Heart left ventricle (tissue), 16 donors: ENCODE measurements around the gene MIDN. TPM values are rescaled to one million over a fixed set of nuclear protein-coding genes. Genes with fewer than 3 reads are reported as not detected.

ENCODE experiments used
- ATAC-seq, 4 donors: fragments of 200-7000 bp; cut with Tn5 transposase; one replicate each; pipeline ENCODE4 v1.9.1; 2020 to 2022; ENCODE audit warnings: moderate library complexity in 4 of 4, mild to moderate bottlenecking in 3 of 4, moderate number of reproducible peaks in 1 of 4
- DNase-seq, 5 donors: peaks; one replicate each; pipeline ENCODE4 v3.0.0-alpha.2; 2020
- H3K27ac ChIP-seq, 12 donors: fragments of 200-600 bp; sonication (generic) in 4 of 12; one replicate each; pipeline versions ENCODE4 v1.5.0 to v1.8.0; 2016 to 2022; ENCODE audit warnings: mild to moderate bottlenecking in 2 of 12
- H3K27me3 ChIP-seq, 9 donors: fragments of 200-600 bp; sonication (generic) in 2 of 9; one replicate each; pipeline versions ENCODE4 v1.5.1 to v1.8.0; 2016 to 2022; ENCODE audit warnings: mild to moderate bottlenecking in 3 of 9
- H3K36me3 ChIP-seq, 9 donors: fragments of 200-600 bp; sonication (generic) in 2 of 9; one replicate each; pipeline versions ENCODE4 v1.5.0 to v1.8.0; 2018 to 2022; ENCODE audit warnings: mild to moderate bottlenecking in 2 of 9
- H3K4me1 ChIP-seq, 12 donors: fragments of 200-600 bp; sonication (generic) in 4 of 12; one replicate each; pipeline versions ENCODE4 v1.5.0 to v1.8.0; 2016 to 2022; ENCODE audit warnings: mild to moderate bottlenecking in 3 of 12
- H3K4me3 ChIP-seq, 12 donors: fragments of 200-600 bp; sonication (generic) in 4 of 12; one replicate each; pipeline versions ENCODE4 v1.5.0 to v1.8.0; 2017 to 2022; ENCODE audit warnings: mild to moderate bottlenecking in 9 of 12, moderate library complexity in 4 of 12
- H3K9me3 ChIP-seq, 12 donors: fragments of 200-600 bp; sonication (generic) in 4 of 12; one replicate each; pipeline versions ENCODE4 v1.5.0 to v1.8.0; 2016 to 2022; ENCODE audit warnings: mild to moderate bottlenecking in 1 of 12
- POLR2A ChIP-seq, 2 donors: fragments of 450-650 bp; IDR thresholded peaks; one replicate each; pipeline ENCODE4 v1.6.1; 2017; ENCODE audit warnings: antibody characterized with exemption in 2 of 2, mild to moderate bottlenecking in 2 of 2, moderate library complexity in 2 of 2
- WGBS, 4 donors: extraction: QIAGEN DNeasy Blood & Tissue Kit in 2 of 4; methylation state at CpG; one replicate each; pipeline versions ENCODE4 v1.1.5 to v1.1.7; 2013 to 2018; 5-methylcytosine and 5-hydroxymethylcytosine counted together
- intact Hi-C, 10 donors: fragments of 100-400 bp; cut with DNase I; formaldehyde crosslinking; loops; one replicate each; pipeline versions ENCODE4 v1.11.1 to v1.14.2; 2022
- polyA plus RNA-seq, 2 donors: library from polyadenylated mRNA; stranded (reverse); fragments of 200-250 nt; gene quantifications; one replicate each; pipeline ENCODE4 v1.2.3, GENCODE V29; 2013
- total RNA-seq, 9 donors: library from RNA; depleted of rRNA in 2 of 9; stranded (reverse); fragments of >200 nt in 2 of 9; fragmentation: NEBNext Ultra II Directional in 3 of 9; extraction: Animal tissue kit (Norgen Biotek cat#: 25700) in 3 of 9; gene quantifications; one replicate each; pipeline versions ENCODE4 v1.1.0 to v1.2.4, GENCODE V29; 2016 to 2023
- TF ChIP-seq, protein P1 (sequence below), 12 donors: fragments of 200-600 bp; sonication (generic) in 4 of 12; IDR thresholded peaks; one replicate each; pipeline versions ENCODE4 v1.5.0 to v1.8.0; 2018 to 2022; ENCODE audit warnings: antibody characterized with exemption in 12 of 12, mild to moderate bottlenecking in 5 of 12
- donor health status: ischemic (EF 13 %, LVEDD 7.1; RV severe dilation, severe dysfunction).
- donor health status: healthy with polysubstance abuse.
- donor health status: DM: no; HTN: yes; CAD: no.
- donor health status: DM: no; HTN: no; CAD: no.
- donor health status: ischemic (EF 25% LVEDD 6.9; RV normal size, moderate dysfunction).
- donor health status: ischemic (EF 25% LVEDD 5.7; RV mildly dilated, moderate dysfunction).
- donor health status: healthy.
- donor health status: DM: yes; HTN: yes; CAD: no.
- donor health status: ischemic (EF 35%, LVEDD 5.7; RV mildly dilated, moderate dysfunction).
- donor health status: nonischemic (EF 11% LVEDD 7.7; RV severe dilation, severe dysfunction).
- donor health status: DM: yes; HTN: yes; CAD: no.
- donor health status: PGD.
- donor health status: ischemic (EF 29% LVEDD 5.4; RV normal size, mild dysfunction).
- donor health status: nonischemic (EF 23%, LVEDD 6.1; RV moderate dilation, normal function).

MIDN gene
- total and polyA plus RNA-seq, 11 donors: 25.8 to 115 (median 50.7) TPM

DNA sequence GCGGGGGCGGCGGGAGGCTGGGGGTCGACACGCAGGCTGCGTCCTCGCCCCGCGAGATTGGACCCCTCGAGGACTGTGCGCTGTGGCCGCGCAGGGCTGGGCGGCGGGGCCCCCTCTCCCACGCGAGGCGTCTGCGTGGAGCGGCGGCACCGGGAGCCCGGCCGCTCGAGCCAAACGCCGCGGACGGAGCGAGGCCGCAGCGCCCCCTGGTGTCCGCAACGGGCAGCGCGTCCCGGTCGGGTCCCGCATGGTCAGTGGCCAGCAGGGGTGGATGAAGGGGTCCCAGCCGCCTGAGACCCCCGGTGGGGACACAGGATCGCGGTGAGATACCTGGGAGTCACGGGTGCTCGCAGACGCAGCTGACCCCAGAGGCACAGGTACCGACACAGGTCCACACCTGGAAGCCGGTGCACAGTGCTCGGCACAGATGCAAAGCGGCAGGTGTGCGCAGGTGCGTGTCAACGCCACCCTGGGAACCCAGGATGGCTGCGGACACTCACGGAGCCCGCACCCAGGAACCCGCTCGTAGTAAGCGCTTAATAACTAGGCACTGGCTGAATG, 18.6 kb downstream of the MIDN start:
- Histone ChIP-seq H3K9me3 (no peaks in the 10 kb centered on the region), H3K27me3 (no peaks in the 10 kb centered on the region), H3K4me3 (peak overlapping the region; percentile 2 to 66 (median 56)), H3K36me3 (peaks cover 0 to 22% (median 18%) of the 10 kb centered on the region in 9 donors), H3K27ac (peak overlapping the region; percentile 43 to 96 (median 92)), H3K4me1 (peaks cover 12 to 76% (median 69%) of the 10 kb centered on the region in 12 donors)
- intact Hi-C loops: loop anchor here in 9 of 10 donors (1.0 to 2.0 kb wide), 3 partner anchors 18 to 23 kb away; no protein-coding TSS in a partner anchor
- 0 to 2% (median 0%) methylated on average over 4 to 59 of the region's 59 CpGs for WGBS, 4 donors
- peak in 2 of 4 donors; percentile 7 to 21 for ATAC-seq
- TF ChIP-seq POLR2A (IDR thresholded peaks at IDR 0.05): peak in 1 of 2 donors; percentile 21
- TF ChIP-seq, protein P1, sequence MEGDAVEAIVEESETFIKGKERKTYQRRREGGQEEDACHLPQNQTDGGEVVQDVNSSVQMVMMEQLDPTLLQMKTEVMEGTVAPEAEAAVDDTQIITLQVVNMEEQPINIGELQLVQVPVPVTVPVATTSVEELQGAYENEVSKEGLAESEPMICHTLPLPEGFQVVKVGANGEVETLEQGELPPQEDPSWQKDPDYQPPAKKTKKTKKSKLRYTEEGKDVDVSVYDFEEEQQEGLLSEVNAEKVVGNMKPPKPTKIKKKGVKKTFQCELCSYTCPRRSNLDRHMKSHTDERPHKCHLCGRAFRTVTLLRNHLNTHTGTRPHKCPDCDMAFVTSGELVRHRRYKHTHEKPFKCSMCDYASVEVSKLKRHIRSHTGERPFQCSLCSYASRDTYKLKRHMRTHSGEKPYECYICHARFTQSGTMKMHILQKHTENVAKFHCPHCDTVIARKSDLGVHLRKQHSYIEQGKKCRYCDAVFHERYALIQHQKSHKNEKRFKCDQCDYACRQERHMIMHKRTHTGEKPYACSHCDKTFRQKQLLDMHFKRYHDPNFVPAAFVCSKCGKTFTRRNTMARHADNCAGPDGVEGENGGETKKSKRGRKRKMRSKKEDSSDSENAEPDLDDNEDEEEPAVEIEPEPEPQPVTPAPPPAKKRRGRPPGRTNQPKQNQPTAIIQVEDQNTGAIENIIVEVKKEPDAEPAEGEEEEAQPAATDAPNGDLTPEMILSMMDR (IDR thresholded peaks at IDR 0.05): peak; percentile 88 to 99 (median 96)
- peak; percentile 70 to 90 (median 80) for DNase-seq

DNA sequence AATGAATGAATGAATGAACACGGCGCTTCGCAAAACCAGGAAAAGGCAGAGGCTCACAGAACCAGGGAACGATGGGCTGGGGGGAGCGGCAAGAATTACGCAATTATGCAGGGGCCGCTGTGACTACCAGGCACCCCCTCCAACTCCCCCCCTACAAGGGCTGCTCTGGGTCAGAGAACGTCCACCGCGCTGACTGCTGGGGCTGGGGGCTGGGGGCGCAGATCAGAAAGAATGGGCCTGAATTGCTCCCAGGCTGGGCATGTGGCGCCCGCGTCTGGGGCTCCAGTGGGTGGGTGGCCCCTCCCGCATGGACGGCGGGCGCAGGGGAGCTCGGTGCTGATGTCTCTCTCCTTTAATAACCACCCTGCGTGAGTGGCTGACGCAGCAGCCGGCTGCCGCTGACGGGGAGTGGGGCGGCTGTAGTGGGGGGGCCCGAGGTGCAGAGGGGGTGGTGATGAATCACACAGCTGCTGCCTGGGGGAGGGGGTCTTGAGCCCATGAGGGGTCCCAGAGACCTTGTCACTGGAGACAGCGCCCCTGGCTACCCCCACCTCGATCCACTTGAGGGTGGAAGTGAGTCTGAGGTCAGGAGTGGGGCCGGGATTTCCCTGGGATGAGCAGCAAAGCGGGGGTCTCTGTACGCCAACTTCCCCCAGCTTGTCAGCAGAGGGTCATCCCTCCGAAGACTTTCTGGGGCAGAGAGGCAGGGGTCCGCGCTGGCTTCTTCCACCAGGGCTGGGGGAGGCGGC, 19.3 kb downstream of the MIDN start:
- intact Hi-C loops: loop anchor here in 9 of 10 donors (1.0 to 2.0 kb wide), 2 partner anchors 23 kb away; no protein-coding TSS in a partner anchor
- Histone ChIP-seq H3K36me3 (peaks cover 0 to 28% (median 24%) of the 10 kb centered on the region in 9 donors), H3K27me3 (no peaks in the 10 kb centered on the region), H3K4me3 (peak overlapping the region in 7 of 12 donors; percentile 52 to 66 (median 57)), H3K27ac (peak overlapping the region in 6 of 12 donors; percentile 92 to 100 (median 98)), H3K4me1 (peaks cover 9 to 76% (median 69%) of the 10 kb centered on the region in 12 donors), H3K9me3 (no peaks in the 10 kb centered on the region)
- no peak for ATAC-seq
- no peak for TF ChIP-seq POLR2A (IDR thresholded peaks at IDR 0.05)
- TF ChIP-seq, protein P1 (IDR thresholded peaks at IDR 0.05): no peak
- WGBS, 4 donors: 31 to 51% (median 33%) methylated on average over 17 to 35 of the region's 35 CpGs
- DNase-seq: peak in 3 of 5 donors; percentile 42 to 69 (median 49)

DNA sequence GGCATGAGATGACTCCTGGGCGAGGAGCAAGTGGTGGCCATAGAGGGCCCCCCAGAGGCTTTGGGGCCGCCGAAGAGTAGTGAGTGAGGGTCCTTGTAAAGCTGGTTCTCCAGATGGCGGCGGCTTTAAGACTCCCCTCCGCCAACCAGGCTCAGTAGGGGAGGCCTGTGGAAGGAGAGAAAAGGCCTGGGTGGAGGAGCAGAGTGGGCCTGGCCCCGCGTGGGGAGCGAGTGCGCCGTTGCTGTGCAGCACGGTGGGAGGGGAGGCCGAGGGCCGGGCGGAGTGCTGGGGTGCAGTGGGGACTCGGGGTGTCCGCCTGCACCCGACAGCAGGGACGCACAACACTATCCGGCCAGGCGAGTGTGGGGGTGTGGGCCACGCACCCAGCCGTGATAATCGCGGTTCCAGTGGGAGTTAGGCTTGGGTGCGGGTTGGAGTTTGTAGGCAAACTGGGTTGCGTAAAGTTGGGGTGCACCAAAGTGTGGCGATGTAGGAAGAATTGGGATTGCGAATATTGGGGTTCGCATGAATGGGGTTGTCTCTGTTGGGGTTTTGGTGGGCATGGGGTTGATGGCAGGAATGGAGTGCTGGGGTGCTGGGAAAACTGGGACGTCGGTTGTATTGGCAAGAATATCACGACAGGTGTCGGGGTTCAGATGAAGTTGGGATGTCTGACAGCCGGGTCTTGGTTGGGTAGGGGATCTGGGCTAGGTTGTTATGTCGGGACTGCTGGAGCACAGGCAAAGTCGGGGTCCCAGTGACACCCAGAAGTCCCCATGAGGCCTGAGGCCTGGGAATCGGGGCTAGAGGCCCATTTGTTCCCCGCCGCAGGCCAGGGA, 20.1 kb downstream of the MIDN start:
- no peaks in the 10 kb centered on the region for H3K9me3 ChIP-seq
- 49 to 57% (median 51%) methylated on average over 37 to 40 of the region's 40 CpGs for WGBS, 4 donors
- H3K27me3 ChIP-seq: no peaks in the 10 kb centered on the region
- peaks cover 9 to 80% (median 75%) of the 10 kb centered on the region in 12 donors for H3K4me1 ChIP-seq
- ATAC-seq: no peak
- H3K4me3 ChIP-seq: peak overlapping the region in 9 of 12 donors; percentile 17 to 92 (median 72)
- H3K27ac ChIP-seq: peak overlapping the region in 11 of 12 donors; percentile 73 to 100 (median 98)
- TF ChIP-seq, protein P1 (IDR thresholded peaks at IDR 0.05): no peak
- no peak for TF ChIP-seq POLR2A (IDR thresholded peaks at IDR 0.05)
- peak in 2 of 5 donors; percentile 37 to 46 for DNase-seq
- peaks cover 2 to 36% (median 32%) of the 10 kb centered on the region in 9 donors for H3K36me3 ChIP-seq
- intact Hi-C loops: loop anchor here in 2 of 10 donors (1.0 kb wide), 2 partner anchors 20 to 24 kb away; partner anchors contain the start of gene MIDN (in 1 of the 2)
